K562 (cell line): ENCODE results near the gene MIEN1. TPM values are rescaled to one million over a fixed set of nuclear protein-coding genes. Genes with fewer than 3 reads are reported as not detected.

Source experiments
- ATF1 ChIP-seq, 2 experiments: fragments of 450-650 bp in 1 of 2; IDR thresholded peaks; 2 replicates each; pipeline ENCODE4 v1.6.1; 2016; ENCODE audit warnings: missing compliant biosample characterization in 1 of 2, missing genetic modification characterization in 1 of 2
- CEBPB ChIP-seq: fragments of 450-650 bp; IDR thresholded peaks from 2 replicates; pipeline ENCODE4 v1.6.1; 2016; ENCODE audit warnings: missing genetic modification characterization, missing compliant biosample characterization
- CTBP1 ChIP-seq: fragments of 450-650 bp; IDR thresholded peaks from 2 replicates; pipeline ENCODE4 v1.6.1; 2016; ENCODE audit warnings: borderline replicate concordance
- CTCF ChIP-seq, 3 experiments: IDR thresholded peaks in 2 of 3; conservative IDR thresholded peaks in 1 of 3; 2 replicates each; pipeline ENCODE4 v1.5.1; 2011 to 2012; ENCODE audit warnings: low read length in 3 of 3, mild to moderate bottlenecking in 3 of 3, control low read depth in 2 of 3, improper control_type of control experiment in 1 of 3, inconsistent platforms in 1 of 3, low read depth in 1 of 3, mixed read lengths in 1 of 3, moderate library complexity in 1 of 3; ENCODE audit not compliant: insufficient read depth in 2 of 3
- CUX1 ChIP-seq: fragments of 200-800 bp; sonication (Bioruptor generic); IDR thresholded peaks from 2 replicates; pipeline ENCODE4 v1.6.1; 2016; ENCODE audit warnings: missing genetic modification characterization, missing compliant biosample characterization
- ETS2 ChIP-seq: IDR thresholded peaks from 2 replicates; pipeline ENCODE4 v1.6.1; 2016; ENCODE audit warnings: borderline replicate concordance, missing genetic modification characterization, mild to moderate bottlenecking, moderate library complexity, missing compliant biosample characterization; ENCODE audit not compliant: poor library complexity, severe bottlenecking
- HMG20B ChIP-seq: fragments of 250-450 bp; sonication (Bioruptor Pico); IDR thresholded peaks from 2 replicates; pipeline ENCODE4 v1.5.0; 2021; ENCODE audit warnings: mild to moderate bottlenecking
- HNRNPK ChIP-seq: fragments of 200-400 bp; formaldehyde crosslinking; IDR thresholded peaks from one replicate; pipeline ENCODE4 v1.6.1; 2018; ENCODE audit warnings: mild to moderate bottlenecking, low read depth, low read length; ENCODE audit not compliant: poor library complexity, severe bottlenecking
- MAX ChIP-seq: sonication (generic); formaldehyde crosslinking; IDR thresholded peaks from 2 replicates; pipeline ENCODE4 v1.9.0; 2022; ENCODE audit warnings: mild to moderate bottlenecking, missing genetic modification reagents
- SMC3 ChIP-seq: conservative IDR thresholded peaks from 2 replicates; pipeline ENCODE4 v1.6.1; 2011; ENCODE audit warnings: low read depth, low read length, improper control_type of control experiment; ENCODE audit not compliant: insufficient read depth
- SP2 ChIP-seq: IDR thresholded peaks from 2 replicates; pipeline ENCODE4 v1.6.1; 2011; ENCODE audit warnings: mild to moderate bottlenecking, low read depth, low read length, moderate library complexity; ENCODE audit not compliant: poor library complexity, severe bottlenecking; ENCODE audit errors: extremely low read depth
- THRB ChIP-seq: fragments of 450-650 bp; formaldehyde crosslinking; conservative IDR thresholded peaks from 2 replicates; pipeline ENCODE4 v1.4.0; 2022; ENCODE audit warnings: mild to moderate bottlenecking, missing genetic modification characterization
- USF1 ChIP-seq: sonication (generic); formaldehyde crosslinking; IDR thresholded peaks from 2 replicates; pipeline ENCODE4 v1.9.0; 2022; ENCODE audit warnings: mild to moderate bottlenecking, missing genetic modification reagents
- ZNF143 ChIP-seq: sonication (generic); formaldehyde crosslinking; IDR thresholded peaks from 2 replicates; pipeline ENCODE4 v1.9.0; 2022; ENCODE audit warnings: mild to moderate bottlenecking, missing genetic modification reagents
- ZNF165 ChIP-seq: fragments of 250-450 bp; sonication (Bioruptor Pico); IDR thresholded peaks from 2 replicates; pipeline ENCODE4 v1.4.0; 2020; ENCODE audit warnings: borderline replicate concordance
- ZNF232 ChIP-seq: sonication (generic); formaldehyde crosslinking; IDR thresholded peaks from 2 replicates; pipeline ENCODE4 v1.8.0; 2022; ENCODE audit warnings: mild to moderate bottlenecking, missing genetic modification reagents
- polyA plus RNA-seq, 8 experiments: library from polyadenylated mRNA; depleted of rRNA in 4 of 8; stranded (reverse) in 5 of 8; unstranded in 3 of 8; fragments of >200 nt; fragmentation: Nextera tagmentation in 2 of 8; fragmentation: Illumina TruSeq in 1 of 8; extraction: Ambion mirVana in 2 of 8; extraction: Trizol in 1 of 8; gene quantifications; 2 replicates each; pipeline versions ENCODE4 v1.2.1 to v1.2.3, GENCODE V29; 2011 to 2014; ENCODE audit warnings: inconsistent platforms in 1 of 8, missing spikeins in 1 of 8
- total RNA-seq, 7 experiments: library from RNA; depleted of rRNA in 6 of 7; stranded (reverse); fragments of >200 nt in 6 of 7; fragmentation: Illumina TruSeq in 2 of 7; extraction: Trizol in 2 of 7; gene quantifications; 2 replicates each; pipeline versions ENCODE4 v1.2.1 to v1.2.3, GENCODE V29; 2011 to 2021; ENCODE audit warnings: low replicate concordance in 1 of 7

Gene MIEN1
- total and polyA plus RNA-seq, 9 of the 15 experiments (the other 6 are each of a cell fraction or from before 2014, with no cell fraction given): 61.3 to 142 (median 78.9) TPM

DNA sequence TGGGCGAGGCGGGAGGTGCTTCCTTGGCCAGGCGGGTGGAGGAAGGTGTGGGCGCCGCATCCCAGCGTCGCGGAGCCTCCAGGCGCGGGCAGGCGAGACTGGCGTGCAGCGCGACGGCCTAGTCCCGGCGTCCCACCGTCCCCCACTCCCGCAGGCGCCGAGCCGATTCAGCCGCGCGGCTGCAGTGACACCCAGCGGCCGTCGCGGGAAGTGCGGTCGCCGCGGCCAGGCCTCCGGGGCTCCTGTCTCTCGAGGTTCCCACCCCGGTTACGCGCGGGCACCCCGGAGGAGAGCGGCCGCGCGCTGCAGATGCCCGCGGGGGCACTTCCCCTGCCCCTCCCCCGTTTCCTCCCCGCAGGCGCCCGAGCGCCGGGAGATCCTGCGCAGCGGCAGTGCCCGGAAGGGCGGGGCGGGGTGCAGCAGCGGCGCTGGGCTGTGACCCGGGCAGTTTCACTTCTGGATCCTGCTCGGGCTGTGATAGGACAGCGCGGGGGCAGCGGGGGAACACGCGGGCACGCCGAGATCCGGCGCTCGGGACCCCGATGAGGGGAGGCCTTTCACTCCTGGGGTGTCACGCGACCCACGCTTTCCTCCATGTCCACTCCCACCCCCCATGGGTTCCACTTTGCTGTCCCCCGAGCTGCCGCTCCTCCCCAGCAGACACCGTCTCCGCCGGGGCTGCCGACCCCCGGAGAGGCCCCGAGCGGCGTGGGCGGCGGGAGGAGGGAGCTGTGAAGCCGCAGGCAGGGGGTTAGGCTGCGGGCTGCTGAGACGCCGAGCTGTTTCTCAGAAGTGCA, 24.0 kb upstream of the MIEN1 start (continued):
- no peak for TF ChIP-seq CEBPB (tag)
- no peak for TF ChIP-seq ZNF232 (CRISPR knock-in tag)
- no peak for TF ChIP-seq ETS2
- no peak for TF ChIP-seq ZNF165 (CRISPR knock-in tag)
- TF ChIP-seq ZNF143 (CRISPR knock-in tag): 0 out of 2 replicates have a peak, but pooled peaks have one; percentile 21
- TF ChIP-seq SP2: no peak
- TF ChIP-seq SMC3: peak; percentile 85
- no peak for TF ChIP-seq HMG20B (CRISPR knock-in tag)
- no peak for TF ChIP-seq HNRNPK
- TF ChIP-seq MAX (CRISPR knock-in tag): peak; percentile 70
- no peak for TF ChIP-seq ATF1 (CRISPR knock-in tag; IDR thresholded peaks at IDR 0.05)
- TF ChIP-seq ATF1 (tag; IDR thresholded peaks at IDR 0.05): peak; percentile 75
- peak; percentile 78 for TF ChIP-seq CTBP1
- TF ChIP-seq USF1: no peak
- TF ChIP-seq CTCF (IDR thresholded peaks at IDR 0.05 in 2 of 3, conservative IDR thresholded peaks at IDR 0.05 in 1 of 3; ENCODE audit: insufficient read depth in 2 of 3, low read depth in 1 of 3, low read length in 3 of 3): peak; percentile 82 to 93 (median 92)
- 0 out of 2 replicates have a peak, but pooled peaks have one; percentile 40 for TF ChIP-seq THRB
- no peak for TF ChIP-seq CUX1 (CRISPR knock-in tag)
